Gastrocnemius medialis (tissue), 4 donors: ENCODE data around the gene LZTS2. TPM values are rescaled to one million over a fixed set of nuclear protein-coding genes. Genes with fewer than 3 reads are reported as not detected.
A peak's percentile ranks its signal among the peaks of the same experiment; 100 is the strongest.

ENCODE experiments used
- ATAC-seq, 2 donors: fragments of 150-250 bp; one replicate each; pipeline ENCODE4 v1.9.1; 2016
- DNase-seq, 2 donors: peaks; one replicate each; pipeline ENCODE4 v3.0.0-alpha.2; 2019
- H3K27ac ChIP-seq, 4 donors: fragments of 200-600 bp; sonication (generic); 1 replicate in 1 of 4; 2 replicates in 3 of 4; pipeline ENCODE4 v1.5.1; 2016 to 2018; ENCODE audit warnings: mild to moderate bottlenecking in 2 of 4, moderate library complexity in 1 of 4
- H3K27me3 ChIP-seq, 3 donors: fragments of 200-600 bp; sonication (generic) in 2 of 3; 1 replicate in 1 of 3; 2 replicates in 2 of 3; pipeline versions ENCODE4 v1.5.1 to v1.6.0; 2016 to 2019; ENCODE audit warnings: mild to moderate bottlenecking in 1 of 3, moderate library complexity in 1 of 3
- H3K36me3 ChIP-seq, 2 donors: fragments of 200-600 bp; sonication (generic) in 1 of 2; one replicate each; pipeline ENCODE4 v1.5.1; 2017 to 2018
- H3K4me1 ChIP-seq, 2 donors: fragments of 200-600 bp; sonication (generic) in 1 of 2; one replicate each; pipeline ENCODE4 v1.5.1; 2016 to 2017; ENCODE audit warnings: mild to moderate bottlenecking in 2 of 2
- H3K4me3 ChIP-seq, 4 donors: fragments of 200-600 bp; sonication (generic) in 3 of 4; 1 replicate in 1 of 4; 2 replicates in 3 of 4; pipeline ENCODE4 v1.5.1; 2016 to 2019; ENCODE audit warnings: mild to moderate bottlenecking in 2 of 4
- H3K9me3 ChIP-seq, 3 donors: fragments of 200-600 bp; sonication (generic) in 2 of 3; 1 replicate in 1 of 3; 2 replicates in 2 of 3; pipeline ENCODE4 v1.5.1; 2016 to 2019
- CTCF ChIP-seq, 5 experiments: fragments of 450-650 bp in 3 of 5; fragments of 200-600 bp in 2 of 5; sonication (generic) in 2 of 5; IDR thresholded peaks in 4 of 5; conservative IDR thresholded peaks in 1 of 5; 1 replicate in 4 of 5; 2 replicates in 1 of 5; pipeline ENCODE4 v1.5.1; 2016 to 2019; ENCODE audit warnings: antibody characterized with exemption in 5 of 5, mild to moderate bottlenecking in 3 of 5, moderate library complexity in 3 of 5
- POLR2A ChIP-seq, 2 donors: fragments of 450-650 bp; IDR thresholded peaks; one replicate each; pipeline ENCODE4 v1.6.1; 2017; ENCODE audit warnings: antibody characterized with exemption in 2 of 2, mild to moderate bottlenecking in 2 of 2, moderate library complexity in 2 of 2
- in situ Hi-C, 4 donors: fragments of 200-750 bp; cut with MboI; loops; one replicate each; pipeline versions ENCODE4 v1.15.0 to v1.8.0; 2017; ENCODE audit warnings: low sequenced_read_pairs in 4 of 4
- intact Hi-C: fragments of 100-400 bp; cut with DNase I; formaldehyde crosslinking; loops from one replicate; pipeline ENCODE4 v1.15.1; 2023; ENCODE audit warnings: low total_unique reads
- total RNA-seq, 4 donors: library from RNA; depleted of rRNA; stranded (reverse); fragments of >200 nt; gene quantifications; one replicate each; pipeline versions ENCODE4 v1.1.0 to v1.2.3, GENCODE V29; 2016

The LZTS2 gene
- total RNA-seq, 4 donors from 2014 or later: 22.5 to 44.7 (median 26.7) TPM

GRCh38 chr10:100978121-100978900 lies 21.3 kb upstream of the LZTS2 start:
- Histone ChIP-seq H3K9me3 (no peaks in the 10 kb centered on the region), H3K4me3 (no peak overlapping the region), H3K36me3 (peaks cover 0 to 22% of the 10 kb centered on the region in 2 donors), H3K27ac (no peak overlapping the region), H3K4me1 (no peaks in the 10 kb centered on the region), H3K27me3 (no peaks in the 10 kb centered on the region)
- intact Hi-C loops (no loop called here), in situ Hi-C loops (no loop called here)
- no peak for DNase-seq
- ATAC-seq: no peak
- TF ChIP-seq POLR2A (IDR thresholded peaks at IDR 0.05) (no peak), CTCF (IDR thresholded peaks at IDR 0.05 in 4 of 5, conservative IDR thresholded peaks at IDR 0.05 in 1 of 5) (no peak)

- in situ Hi-C loops (no loop called here), intact Hi-C loops (no loop called here)
- TF ChIP-seq POLR2A (IDR thresholded peaks at IDR 0.05) (no peak), CTCF (IDR thresholded peaks at IDR 0.05 in 4 of 5, conservative IDR thresholded peaks at IDR 0.05 in 1 of 5) (no peak)
- DNase-seq (peak in 1 of 2 donors; percentile 6), ATAC-seq (no peak)
- H3K4me1 ChIP-seq: no peaks in the 10 kb centered on the region
- no peak overlapping the region for H3K4me3 ChIP-seq
- no peaks in the 10 kb centered on the region for H3K27me3 ChIP-seq
- H3K27ac ChIP-seq: no peak overlapping the region
- no peaks in the 10 kb centered on the region for H3K9me3 ChIP-seq
- peaks cover 0 to 22% of the 10 kb centered on the region in 2 donors for H3K36me3 ChIP-seq
Observed at GRCh38 chr10:100978901-100979195, 20.8 kb upstream of the LZTS2 start.

- Histone ChIP-seq H3K9me3 (no peaks in the 10 kb centered on the region), H3K36me3 (peaks cover 0 to 22% of the 10 kb centered on the region in 2 donors), H3K27me3 (no peaks in the 10 kb centered on the region), H3K4me3 (no peak overlapping the region), H3K27ac (no peak overlapping the region), H3K4me1 (no peaks in the 10 kb centered on the region)
- intact Hi-C loops (no loop called here), in situ Hi-C loops (no loop called here)
- DNase-seq: peak in 1 of 2 donors; percentile 8
- no peak for ATAC-seq
- TF ChIP-seq POLR2A (IDR thresholded peaks at IDR 0.05) (no peak), CTCF (IDR thresholded peaks at IDR 0.05 in 4 of 5, conservative IDR thresholded peaks at IDR 0.05 in 1 of 5) (no peak)
Observed at GRCh38 chr10:100979791-100980272, 19.8 kb upstream of the LZTS2 start.

- intact Hi-C loops (no loop called here), in situ Hi-C loops (no loop called here)
- peaks cover 0 to 1% of the 10 kb centered on the region in 2 donors for H3K4me1 ChIP-seq
- H3K27me3 ChIP-seq: no peaks in the 10 kb centered on the region
- H3K27ac ChIP-seq: no peak overlapping the region
- H3K9me3 ChIP-seq: no peaks in the 10 kb centered on the region
- TF ChIP-seq POLR2A (IDR thresholded peaks at IDR 0.05) (no peak), CTCF (IDR thresholded peaks at IDR 0.05 in 4 of 5, conservative IDR thresholded peaks at IDR 0.05 in 1 of 5) (no peak)
- no peak overlapping the region for H3K4me3 ChIP-seq
- DNase-seq (peak in 1 of 2 donors; percentile 1), ATAC-seq (no peak)
- H3K36me3 ChIP-seq: peaks cover 0 to 23% of the 10 kb centered on the region in 2 donors
Observed at GRCh38 chr10:100980311-100980710, 19.3 kb upstream of the LZTS2 start.
